Neural cell (in vitro differentiated cells): ENCODE results near the gene WTAP. TPM values are rescaled to one million over a fixed set of nuclear protein-coding genes. Genes with fewer than 3 reads are reported as not detected.
A peak's percentile ranks its signal among the peaks of the same experiment; 100 is the strongest.
"Not testable (repeated sequence)": the region's sequence is repeated elsewhere in the genome, so short reads cannot be mapped to it uniquely, and the experiment has no call there.

Experiments used
- H2AFZ ChIP-seq: fragments of 200-600, 300-800 bp; sonication (generic), shearing (Covaris generic); 2 replicates; pipeline ENCODE4 v1.6.0; 2014; ENCODE audit warnings: low read depth, mild to moderate bottlenecking, antibody characterized with exemption, low read length, moderate library complexity
- H3F3A ChIP-seq: fragments of 200-600 bp; shearing (Covaris generic); 2 replicates; pipeline ENCODE4 v1.6.1; 2016; ENCODE audit warnings: mild to moderate bottlenecking, moderate library complexity, mixed read lengths, antibody characterized with exemption, low read length; ENCODE audit not compliant: insufficient read depth, poor library complexity, severe bottlenecking
- H3K27ac ChIP-seq: fragments of 200-600, 300-800 bp; sonication (generic), shearing (Covaris generic); 2 replicates; pipeline ENCODE4 v1.5.1; 2014; ENCODE audit warnings: mild to moderate bottlenecking, low read length, moderate library complexity
- H3K27me3 ChIP-seq: fragments of 300-800, 200-600 bp; sonication (generic), shearing (Covaris generic); 2 replicates; pipeline ENCODE4 v1.6.0; 2014; ENCODE audit warnings: mild to moderate bottlenecking, low read depth, low read length, moderate library complexity; ENCODE audit not compliant: insufficient read depth
- H3K36me3 ChIP-seq: fragments of 300-800, 200-600 bp; sonication (generic), shearing (Covaris generic); 2 replicates; pipeline ENCODE4 v1.5.1; 2014; ENCODE audit warnings: mild to moderate bottlenecking, antibody characterized with exemption, low read length, moderate library complexity; ENCODE audit not compliant: insufficient read depth
- H3K4me2 ChIP-seq: fragments of 300-800, 200-600 bp; sonication (generic), shearing (Covaris generic); 2 replicates; pipeline ENCODE4 v1.6.0; 2014; ENCODE audit warnings: mild to moderate bottlenecking, low read length
- H3K4me3 ChIP-seq: fragments of 300-800, 200-600 bp; sonication (generic), shearing (Covaris generic); 2 replicates; pipeline ENCODE4 v1.5.1; 2014; ENCODE audit warnings: mild to moderate bottlenecking, low read length, moderate library complexity
- H3K79me2 ChIP-seq: fragments of 200-600 bp; shearing (Covaris generic); replicated peaks from 2 replicates; pipeline ENCODE4 v1.6.0; 2014; ENCODE audit warnings: mild to moderate bottlenecking, low read length, moderate library complexity; ENCODE audit not compliant: insufficient read depth
- H3K9ac ChIP-seq: fragments of 300-800, 200-600 bp; sonication (generic), shearing (Covaris generic); 2 replicates; pipeline ENCODE4 v1.6.1; 2016; ENCODE audit warnings: mild to moderate bottlenecking, low read length, mixed read lengths
- H3K9me2 ChIP-seq: fragments of 200-600 bp; shearing (Covaris generic); 2 replicates; pipeline ENCODE4 v1.6.1; 2016; ENCODE audit warnings: mild to moderate bottlenecking, low read length, mixed read lengths; ENCODE audit not compliant: insufficient read depth
- H3K9me3 ChIP-seq: fragments of 200-600, 300-800 bp; sonication (generic), shearing (Covaris generic); 2 replicates; pipeline ENCODE4 v1.6.1; 2016; ENCODE audit warnings: mild to moderate bottlenecking, mixed run types, low read length, moderate library complexity, mixed read lengths
- H4K20me1 ChIP-seq: fragments of 200-600 bp; shearing (Covaris generic); 2 replicates; pipeline ENCODE4 v1.6.1; 2016; ENCODE audit warnings: mild to moderate bottlenecking, mixed run types; ENCODE audit not compliant: insufficient read depth
- CTCF ChIP-seq: fragments of 450-650 bp; IDR thresholded peaks from 2 replicates; pipeline ENCODE4 v1.5.1; 2014; ENCODE audit warnings: antibody characterized with exemption, mild to moderate bottlenecking, moderate library complexity; ENCODE audit not compliant: poor library complexity, severe bottlenecking
- EP300 ChIP-seq: fragments of 450-650 bp; conservative IDR thresholded peaks from 2 replicates; pipeline ENCODE4 v1.6.1; 2014; ENCODE audit warnings: antibody characterized with exemption, mild to moderate bottlenecking, moderate library complexity; ENCODE audit not compliant: poor library complexity, severe bottlenecking
- EZH2 ChIP-seq: fragments of 200-600, 300-800 bp; shearing (Covaris generic), sonication (generic); IDR thresholded peaks from 2 replicates; pipeline ENCODE4 v1.6.1; 2014; ENCODE audit warnings: antibody characterized with exemption, low read length, borderline replicate concordance, mild to moderate bottlenecking; ENCODE audit not compliant: insufficient read depth, poor library complexity, severe bottlenecking
- MXI1 ChIP-seq: fragments of 450-650 bp; conservative IDR thresholded peaks from 2 replicates; pipeline ENCODE4 v1.6.1; 2014; ENCODE audit warnings: antibody characterized with exemption, mild to moderate bottlenecking; ENCODE audit not compliant: poor library complexity, severe bottlenecking
- POLR2AphosphoS5 ChIP-seq: IDR thresholded peaks from 2 replicates; pipeline ENCODE4 v1.6.1; 2012
- RAD21 ChIP-seq: fragments of 450-650 bp; conservative IDR thresholded peaks from 2 replicates; pipeline ENCODE4 v1.6.1; 2014; ENCODE audit warnings: antibody characterized with exemption, mild to moderate bottlenecking, moderate library complexity
- REST ChIP-seq: IDR thresholded peaks from 2 replicates; pipeline ENCODE4 v1.6.1; 2012; ENCODE audit warnings: borderline replicate concordance
- SMC3 ChIP-seq: fragments of 450-650 bp; conservative IDR thresholded peaks from 2 replicates; pipeline ENCODE4 v1.6.1; 2014; ENCODE audit warnings: antibody characterized with exemption, mild to moderate bottlenecking, moderate library complexity; ENCODE audit not compliant: poor library complexity
- TAF1 ChIP-seq: IDR thresholded peaks from 2 replicates; pipeline ENCODE4 v1.6.1; 2012; ENCODE audit warnings: low read depth
- polyA plus RNA-seq: library from polyadenylated mRNA; depleted of rRNA; stranded (reverse); fragments of >200 nt; gene quantifications from 2 replicates; pipeline ENCODE4 v1.2.3, GENCODE V29; 2014

Gene WTAP
- polyA plus RNA-seq, 1 donor from 2014 or later, result 94.1 TPM

GRCh38 chr6:159720708-159721107 is 6.6 kb upstream of the WTAP start:
- no peak overlapping the region for H3K27ac ChIP-seq
- no peak overlapping the region for H3K9ac ChIP-seq
- H3K79me2 ChIP-seq, result peaks cover 30% of the 10 kb centered on the region
- no peak for TF ChIP-seq POLR2AphosphoS5
- peak; percentile 14 for TF ChIP-seq RAD21
- no peak for TF ChIP-seq EZH2
- TF ChIP-seq EP300, result no peak
- peak; percentile 52 for TF ChIP-seq CTCF
- TF ChIP-seq MXI1, result no peak
- TF ChIP-seq REST, result no peak
- TF ChIP-seq SMC3, result no peak
- no peak for TF ChIP-seq TAF1
- H3K9me3 ChIP-seq, result no peaks in the 10 kb centered on the region
- peaks cover under 1% of the 10 kb centered on the region for H3F3A ChIP-seq
- no peaks in the 10 kb centered on the region for H4K20me1 ChIP-seq
- no peaks in the 10 kb centered on the region for H3K9me2 ChIP-seq
- H3K36me3 ChIP-seq, result no peaks in the 10 kb centered on the region
- H3K27me3 ChIP-seq, result no peaks in the 10 kb centered on the region
- H3K4me3 ChIP-seq, result no peak overlapping the region
- H3K4me2 ChIP-seq, result no peak overlapping the region
- no peak overlapping the region for H2AFZ ChIP-seq

- peaks cover 33% of the 10 kb centered on the region for H3K79me2 ChIP-seq
- H3K4me3 ChIP-seq, H3K9me3 ChIP-seq, H4K20me1 ChIP-seq, H2AFZ ChIP-seq, H3F3A ChIP-seq, H3K4me2 ChIP-seq, H3K9me2 ChIP-seq, H3K27me3 ChIP-seq, H3K9ac ChIP-seq, H3K36me3 ChIP-seq, H3K27ac ChIP-seq: not testable (repeated sequence)
Measured at GRCh38 chr6:159721981-159722380, 5.3 kb upstream of the WTAP start.

- peaks cover 33% of the 10 kb centered on the region for H3K79me2 ChIP-seq
- TF ChIP-seq EP300 (no peak), REST (no peak), RAD21 (no peak), TAF1 (no peak), SMC3 (no peak), POLR2AphosphoS5 (no peak), MXI1 (no peak)
- H3K9ac ChIP-seq, result no peak overlapping the region
Measured at GRCh38 chr6:159722655-159723054, 4.7 kb upstream of the WTAP start.

More at GRCh38 chr6:159722655-159723054, 4.7 kb upstream of the WTAP start:
- Histone ChIP-seq H3K9me3 (no peaks in the 10 kb centered on the region), H3K27me3 (no peaks in the 10 kb centered on the region), H3K9me2 (no peaks in the 10 kb centered on the region), H3K4me3 (no peak overlapping the region), H3K4me2 (no peak overlapping the region), H3K27ac (no peak overlapping the region), H3K36me3 (no peaks in the 10 kb centered on the region), H4K20me1 (no peaks in the 10 kb centered on the region), H2AFZ (no peak overlapping the region), H3F3A (peaks cover 6% of the 10 kb centered on the region)
